ENCODE data around the gene RXRA.

- TF ChIP-seq POLR2AphosphoS5 (IDR thresholded peaks at IDR 0.05; ENCODE audit: insufficient read depth, low read depth, low read length), result no peak
- no peak for TF ChIP-seq EZH2 (IDR thresholded peaks at IDR 0.05; ENCODE audit: borderline replicate concordance, low read depth, low read length, severe bottlenecking)
- TF ChIP-seq CTCF (IDR thresholded peaks at IDR 0.05; ENCODE audit: extremely low read depth in 1 of 2, insufficient read depth in 1 of 2, low read depth in 1 of 2, low read length in 2 of 2), result peak; percentile 90 to 92
- TF ChIP-seq POLR2A (IDR thresholded peaks at IDR 0.05; ENCODE audit: low read depth, low read length), result no peak
- no peak for TF ChIP-seq MAX (IDR thresholded peaks at IDR 0.05; ENCODE audit: insufficient read depth, insufficient read length)
These were observed 123.1 kb downstream of the RXRA start for GRCh38 chr9:134449180-134449916.

Measured in endothelial cell of umbilical vein (primary cell).